HUES48 (cell line): Measurements from ENCODE around the gene CCDC185.

Source experiments
- H3K27ac ChIP-seq: one replicate; pipeline ENCODE4 v1.7.0; 2013; ENCODE audit warnings: low read depth, low read length, inconsistent platforms
- H3K27me3 ChIP-seq: 2 replicates; pipeline ENCODE4 v1.6.1; 2013; ENCODE audit warnings: mild to moderate bottlenecking, low read length; ENCODE audit not compliant: control insufficient read depth, insufficient read depth
- H3K36me3 ChIP-seq: 2 replicates; pipeline ENCODE4 v1.6.1; 2013; ENCODE audit warnings: low read length; ENCODE audit not compliant: control insufficient read depth, insufficient read depth
- H3K4me1 ChIP-seq: 2 replicates; pipeline ENCODE4 v1.6.1; 2013; ENCODE audit warnings: mild to moderate bottlenecking, low read length; ENCODE audit not compliant: control insufficient read depth, insufficient read depth
- H3K4me3 ChIP-seq: 2 replicates; pipeline ENCODE4 v1.5.1; 2013; ENCODE audit warnings: mild to moderate bottlenecking, low read depth, low read length
- H3K9ac ChIP-seq: 2 replicates; pipeline ENCODE4 v1.6.1; 2013; ENCODE audit warnings: mild to moderate bottlenecking, low read depth, low read length, moderate library complexity
- H3K9me3 ChIP-seq: 2 replicates; pipeline ENCODE4 v1.6.1; 2013; ENCODE audit warnings: low read length; ENCODE audit not compliant: control insufficient read depth, insufficient read depth

The CCDC185 gene

DNA sequence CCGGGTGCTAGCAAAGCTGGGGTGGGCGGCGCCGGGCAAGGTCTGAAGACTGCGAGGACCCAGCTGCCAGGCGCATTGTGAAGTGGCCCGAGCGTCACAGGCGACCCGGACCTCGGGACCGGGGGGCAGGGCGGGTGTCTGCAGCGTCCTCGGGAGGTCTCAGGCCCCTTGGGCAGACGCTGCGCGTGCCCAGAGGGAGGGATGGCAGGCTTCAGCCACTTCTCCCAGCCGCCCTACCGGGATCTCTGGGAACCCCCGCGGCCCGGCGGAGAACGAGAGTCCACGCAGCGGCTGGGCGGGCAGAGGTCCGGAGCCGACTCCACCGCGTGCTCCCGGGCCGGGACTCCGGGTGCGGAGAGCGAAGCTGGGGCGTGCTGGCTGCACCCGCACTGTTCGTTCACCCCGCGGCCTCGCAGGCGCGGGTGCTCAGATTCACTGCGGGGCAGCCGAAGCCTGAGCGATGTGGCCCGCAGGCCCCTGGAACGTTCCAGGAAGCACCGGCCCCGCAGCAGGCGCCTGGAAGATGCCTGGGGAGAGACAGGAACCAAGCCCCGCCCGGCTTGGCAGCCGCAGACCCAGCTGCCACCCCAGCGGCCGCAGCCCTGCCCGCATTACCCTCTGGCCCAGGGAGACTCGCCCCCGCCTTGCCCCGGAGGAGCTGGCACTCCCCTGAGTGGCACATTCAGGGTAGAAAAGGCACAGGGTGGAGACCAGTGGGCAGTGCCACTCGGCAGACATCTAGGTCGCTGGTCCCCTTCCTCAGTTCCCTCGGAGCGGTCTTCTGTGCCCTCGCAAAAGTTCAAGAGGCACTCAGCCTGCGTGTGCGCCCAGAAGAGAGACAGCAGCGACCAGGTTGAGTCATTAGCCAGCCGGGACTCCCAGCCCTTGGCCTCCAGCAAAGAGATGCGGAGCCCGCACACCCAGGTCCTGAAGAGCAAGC lies at the start of gene CCDC185:
Gene CCDC185, plus strand, starts transcription at position 141 of the 940 bp plus-strand sequence. Its CDS starts 61 bp downstream, at position 202.
- 0 out of 2 replicates have a peak within 1 kb of the TSS, but pooled peaks have one; percentile 29 for H3K4me3 ChIP-seq
- H3K9me3 ChIP-seq, result no peaks in the 10 kb centered on the region
- H3K9ac ChIP-seq, result no peak within 1 kb of the TSS
- H3K4me1 ChIP-seq, result no peaks in the 10 kb centered on the region
- no peaks in the 10 kb centered on the region for H3K36me3 ChIP-seq
- H3K27ac ChIP-seq, result no peak within 1 kb of the TSS
- H3K27me3 ChIP-seq, result peaks cover 17% of the 10 kb centered on the region

DNA sequence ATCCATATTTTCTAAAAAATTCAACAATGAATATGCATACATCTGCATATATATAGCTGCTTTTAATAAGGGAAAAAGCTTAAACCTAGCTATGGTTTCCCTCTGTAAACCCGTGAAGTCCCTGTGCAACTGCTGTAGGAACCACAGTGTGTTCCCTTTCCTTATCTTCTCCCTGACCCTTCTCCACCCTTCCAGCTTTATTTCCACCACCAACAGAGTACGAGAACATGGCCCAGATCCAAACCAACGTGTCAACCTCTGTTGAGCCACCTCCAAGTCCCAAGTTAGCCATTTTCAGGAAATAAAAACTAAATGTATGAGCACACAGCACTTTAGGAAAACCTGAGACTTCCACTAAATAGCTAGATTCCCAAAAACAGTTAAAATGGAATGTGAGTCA lies 49.5 kb upstream of the CCDC185 start:
- Histone ChIP-seq H3K27me3 (no peaks in the 10 kb centered on the region), H3K27ac (no peak overlapping the region), H3K4me1 (no peaks in the 10 kb centered on the region), H3K4me3 (no peak overlapping the region), H3K36me3 (no peaks in the 10 kb centered on the region), H3K9me3 (no peaks in the 10 kb centered on the region), H3K9ac (no peak overlapping the region)

DNA sequence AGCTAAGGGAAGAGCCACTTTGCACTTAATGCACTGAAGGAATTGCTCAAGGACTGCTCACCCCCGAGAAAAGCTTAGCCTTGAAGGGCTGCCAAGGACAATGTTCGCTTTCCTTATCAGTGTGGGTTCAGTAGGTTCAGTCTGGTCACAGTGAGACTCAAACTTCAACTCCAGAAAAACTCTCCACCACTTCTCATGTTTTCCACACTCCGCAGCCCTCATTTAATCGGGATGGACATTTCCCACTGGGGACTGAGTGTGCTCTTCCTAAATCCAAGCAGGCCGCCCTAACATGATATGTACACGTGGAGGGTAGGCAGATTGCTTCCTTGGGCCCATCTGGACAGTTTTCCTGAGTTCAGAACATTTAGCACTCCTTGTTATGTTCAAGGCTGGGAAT lies 48.7 kb upstream of the CCDC185 start:
- no peak overlapping the region for H3K27ac ChIP-seq
- no peak overlapping the region for H3K4me3 ChIP-seq
- H3K4me1 ChIP-seq, result no peaks in the 10 kb centered on the region
- H3K27me3 ChIP-seq, result no peaks in the 10 kb centered on the region
- no peaks in the 10 kb centered on the region for H3K36me3 ChIP-seq
- H3K9ac ChIP-seq, result no peak overlapping the region
- no peaks in the 10 kb centered on the region for H3K9me3 ChIP-seq

GRCh38 chr1:223345720-223346119 lies 47.5 kb upstream of the CCDC185 start:
- Histone ChIP-seq H3K4me3 (no peak overlapping the region), H3K27ac (no peak overlapping the region), H3K36me3 (no peaks in the 10 kb centered on the region), H3K9me3 (no peaks in the 10 kb centered on the region), H3K27me3 (no peaks in the 10 kb centered on the region), H3K4me1 (no peaks in the 10 kb centered on the region), H3K9ac (no peak overlapping the region)

GRCh38 chr1:223346311-223346710 lies 46.9 kb upstream of the CCDC185 start:
- H3K27me3 ChIP-seq, result no peaks in the 10 kb centered on the region

GRCh38 chr1:223347583-223347982 lies 45.6 kb upstream of the CCDC185 start:
- H3K27me3 ChIP-seq, result no peaks in the 10 kb centered on the region

More at GRCh38 chr1:223346311-223346710, 46.9 kb upstream of the CCDC185 start:
- Histone ChIP-seq H3K9ac (no peak overlapping the region), H3K9me3 (no peaks in the 10 kb centered on the region), H3K4me1 (no peaks in the 10 kb centered on the region), H3K27ac (no peak overlapping the region), H3K36me3 (no peaks in the 10 kb centered on the region), H3K4me3 (no peak overlapping the region)

DNA sequence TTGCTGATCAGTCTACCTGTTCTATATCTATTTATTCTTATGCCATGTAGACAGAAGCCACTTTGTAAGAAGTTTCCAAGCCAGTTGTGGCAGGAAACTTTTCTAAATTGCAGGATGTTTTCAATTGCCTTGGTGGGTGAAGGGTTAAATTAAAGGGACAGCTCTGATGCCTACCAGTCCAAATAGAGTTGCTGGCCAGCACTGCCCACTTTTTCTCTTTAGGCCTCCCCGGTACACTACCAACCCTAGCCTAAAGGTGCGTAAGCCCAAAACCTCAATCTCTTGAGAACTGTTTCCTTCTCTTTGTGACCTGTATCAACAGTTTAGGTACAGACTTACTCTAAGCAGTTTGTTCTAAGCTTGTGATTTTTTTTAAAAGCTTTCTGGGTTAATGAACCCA lies 44.8 kb upstream of the CCDC185 start:
- H3K27me3 ChIP-seq, result no peaks in the 10 kb centered on the region
- H3K4me1 ChIP-seq, result no peaks in the 10 kb centered on the region
- no peak overlapping the region for H3K9ac ChIP-seq
- no peak overlapping the region for H3K4me3 ChIP-seq
- no peaks in the 10 kb centered on the region for H3K9me3 ChIP-seq
- no peak overlapping the region for H3K27ac ChIP-seq
- no peaks in the 10 kb centered on the region for H3K36me3 ChIP-seq

More at GRCh38 chr1:223347583-223347982, 45.6 kb upstream of the CCDC185 start:
- Histone ChIP-seq H3K27ac (no peak overlapping the region), H3K4me3 (no peak overlapping the region), H3K9ac (no peak overlapping the region), H3K4me1 (no peaks in the 10 kb centered on the region), H3K36me3 (no peaks in the 10 kb centered on the region), H3K9me3 (no peaks in the 10 kb centered on the region)

DNA sequence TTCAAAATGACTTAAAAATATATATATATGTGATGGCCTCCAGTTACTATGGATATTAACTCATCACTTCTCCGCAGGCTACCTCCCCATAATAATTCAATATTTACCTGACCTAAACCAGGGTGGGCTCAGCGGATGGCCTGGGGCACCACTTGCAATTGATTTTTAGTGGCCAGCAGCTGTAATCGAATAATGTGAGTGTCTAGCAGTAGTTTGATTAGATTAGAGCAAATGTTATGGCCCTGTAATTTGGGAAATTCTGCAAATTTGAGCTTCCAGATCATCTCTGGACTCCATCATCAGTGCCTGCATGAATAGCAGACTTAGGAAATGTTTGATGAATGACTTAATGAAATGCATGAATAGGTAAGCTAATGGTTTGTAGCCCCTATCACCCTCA lies 44.0 kb upstream of the CCDC185 start:
- no peaks in the 10 kb centered on the region for H3K36me3 ChIP-seq
- H3K9ac ChIP-seq, result no peak overlapping the region
- no peak overlapping the region for H3K27ac ChIP-seq
- H3K9me3 ChIP-seq, result no peaks in the 10 kb centered on the region
- no peaks in the 10 kb centered on the region for H3K4me1 ChIP-seq
- no peak overlapping the region for H3K4me3 ChIP-seq
- no peaks in the 10 kb centered on the region; the same call in 1 of the 2 replicates for H3K27me3 ChIP-seq

DNA sequence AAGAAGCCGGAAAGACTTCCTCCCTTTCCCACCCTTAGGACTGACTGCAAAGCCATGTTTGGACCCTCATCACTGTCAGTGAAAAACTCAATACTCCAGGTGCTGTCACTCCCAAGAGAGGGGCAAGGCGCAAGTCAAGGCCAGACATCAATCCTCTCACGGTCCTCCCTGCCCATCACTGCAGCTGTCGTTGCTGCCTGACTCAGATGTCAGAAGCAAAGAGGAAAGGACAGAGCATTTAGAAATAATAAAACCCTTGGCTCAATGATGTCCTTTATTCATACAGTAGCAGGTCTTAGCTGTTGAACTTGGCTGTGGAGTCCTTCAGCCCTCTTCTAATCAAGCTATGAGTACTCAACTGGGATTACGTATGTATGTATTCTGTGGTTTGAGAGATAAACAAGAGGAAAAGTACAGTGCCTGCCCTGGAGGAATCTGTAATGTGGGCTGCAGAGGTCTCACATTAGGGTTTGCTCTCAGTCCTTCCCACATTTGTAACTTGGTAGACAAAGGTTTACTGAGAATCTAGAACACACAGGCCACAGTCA lies 42.8 kb upstream of the CCDC185 start:
- Histone ChIP-seq H3K9ac (no peak overlapping the region), H3K36me3 (no peaks in the 10 kb centered on the region), H3K4me1 (no peaks in the 10 kb centered on the region), H3K4me3 (no peak overlapping the region), H3K9me3 (no peaks in the 10 kb centered on the region), H3K27me3 (no peaks in the 10 kb centered on the region; the same call in 1 of the 2 replicates), H3K27ac (no peak overlapping the region)

- H3K27me3 ChIP-seq, result no peaks in the 10 kb centered on the region; the same call in 1 of the 2 replicates
- no peak overlapping the region for H3K4me3 ChIP-seq
- H3K4me1 ChIP-seq, result no peaks in the 10 kb centered on the region
- H3K36me3 ChIP-seq, result no peaks in the 10 kb centered on the region
- no peak overlapping the region for H3K9ac ChIP-seq
- no peaks in the 10 kb centered on the region for H3K9me3 ChIP-seq
- H3K27ac ChIP-seq, result no peak overlapping the region
Observed at GRCh38 chr1:223352944-223353343, 40.3 kb upstream of the CCDC185 start.

- H3K9me3 ChIP-seq, result no peaks in the 10 kb centered on the region
- H3K4me1 ChIP-seq, result no peaks in the 10 kb centered on the region
- no peak overlapping the region for H3K9ac ChIP-seq
- no peak overlapping the region for H3K27ac ChIP-seq
- no peaks in the 10 kb centered on the region; the same call in 1 of the 2 replicates for H3K27me3 ChIP-seq
- no peak overlapping the region for H3K4me3 ChIP-seq
- no peaks in the 10 kb centered on the region for H3K36me3 ChIP-seq
Observed at GRCh38 chr1:223353939-223354338, 39.3 kb upstream of the CCDC185 start.
